Activated CD4-positive, alpha-beta T cell treated with anti-CD3 and anti-CD28 coated beads, Interleukin-2, amount 50 U/mL, for 1 hour (primary cell): ENCODE data around the gene MYOM3.

ENCODE experiments used
- DNase-seq: peaks from one replicate; pipeline ENCODE4 v3.0.0-alpha.2; 2020

The MYOM3 gene

DNA sequence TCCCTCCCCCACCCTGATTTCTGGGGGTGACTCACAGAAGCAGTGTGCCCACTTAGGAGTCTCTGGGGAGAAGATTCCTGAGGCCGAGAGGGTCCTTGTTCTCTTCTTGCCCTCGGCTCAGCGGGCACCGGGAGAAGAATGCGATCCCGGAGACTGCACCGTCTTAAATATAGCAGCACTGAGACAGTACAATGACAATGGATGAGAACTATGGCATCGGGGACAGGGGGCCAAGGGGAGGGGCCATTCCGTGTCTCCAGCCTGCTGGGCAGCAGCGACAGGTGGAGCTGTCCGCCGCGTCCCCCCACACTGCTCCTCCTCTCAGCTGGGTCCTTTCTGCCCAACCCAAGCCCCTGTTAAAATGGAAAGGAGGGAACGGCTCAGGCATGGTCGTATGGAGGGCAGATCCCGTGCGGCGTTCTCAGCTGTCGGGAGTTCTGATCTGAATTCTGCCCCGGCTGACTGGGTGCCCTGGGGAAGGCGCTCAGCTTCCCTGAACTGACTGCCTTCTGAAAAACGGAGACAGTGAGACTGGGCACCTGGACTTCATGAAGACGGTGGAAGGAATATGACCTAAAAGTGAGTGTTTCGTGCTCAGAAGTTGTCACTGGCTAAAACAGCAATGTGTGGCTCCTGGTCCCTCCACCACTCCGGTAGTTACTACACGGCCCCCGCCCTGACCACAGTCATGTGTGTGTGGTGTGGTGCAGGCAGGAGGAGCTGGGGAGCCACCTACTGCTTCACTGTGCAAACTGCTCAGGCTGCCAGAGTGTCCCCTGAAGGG, at the start of gene MYOM3:
TSS of gene MYOM3 (minus strand) at position 140 of the 784 bp plus-strand sequence. CDS start 3,499 bp downstream, outside the sequence.
- DNase-seq: peak; percentile 30

DNA sequence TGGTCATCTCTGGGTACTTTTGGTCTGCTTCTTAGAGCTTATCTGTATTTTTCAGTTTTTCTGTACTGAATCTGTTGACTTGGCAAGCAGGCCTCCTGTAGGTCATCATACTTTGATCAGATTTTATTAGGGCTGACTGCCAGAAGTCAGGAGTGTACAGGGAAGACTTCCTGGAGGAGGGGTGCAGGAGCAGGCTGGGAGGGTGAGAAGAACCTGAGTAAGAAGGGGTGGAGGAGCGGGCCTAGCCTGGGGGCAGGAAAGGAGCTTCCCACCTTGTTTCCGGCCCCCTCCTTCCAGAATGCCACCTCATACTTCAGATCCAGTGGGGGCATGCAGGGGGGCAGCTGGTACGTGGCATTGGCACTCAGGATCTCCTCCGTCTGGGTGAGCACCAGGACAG, 49.3 kb upstream of the MYOM3 start:
- DNase-seq: no peak

- no peak for DNase-seq
These were observed 47.4 kb upstream of the MYOM3 start for GRCh38 chr1:24159366-24159765.

- DNase-seq: no peak
These were observed 46.1 kb upstream of the MYOM3 start for GRCh38 chr1:24157918-24158481.

DNA sequence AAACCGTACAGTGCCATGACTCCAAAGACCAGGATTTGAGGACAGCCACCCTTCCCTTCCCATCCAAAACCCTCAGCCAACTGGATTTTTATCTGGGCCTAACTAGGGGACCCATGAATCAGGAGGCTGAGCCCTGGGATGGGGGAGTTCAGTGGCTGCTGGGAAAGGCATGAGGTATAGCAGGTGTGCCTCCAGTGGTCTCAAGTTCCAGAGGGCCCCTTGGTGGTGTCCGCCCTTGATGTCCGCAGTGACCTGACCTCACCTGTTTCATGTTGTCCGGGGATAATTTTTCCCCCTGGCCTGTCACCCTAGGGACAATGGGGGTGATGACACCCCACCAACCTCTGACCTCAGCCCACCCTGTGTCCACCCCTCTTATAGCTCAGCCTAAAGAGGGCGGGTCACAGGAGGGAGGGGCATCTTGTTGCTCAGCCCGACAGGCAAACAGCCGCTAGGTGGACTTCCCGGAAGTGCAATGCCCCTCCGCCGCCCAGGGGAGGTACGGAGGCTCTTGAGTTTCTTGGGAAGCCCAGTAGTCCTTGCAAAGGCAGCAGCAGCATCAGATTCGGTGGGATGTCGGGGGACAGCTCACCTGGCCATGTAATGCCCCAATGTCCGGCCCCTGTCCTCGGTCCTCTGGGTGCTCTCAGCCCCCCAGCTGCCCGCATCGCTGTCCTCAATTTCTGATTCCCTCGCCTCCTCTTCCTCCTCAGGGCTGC, 44.8 kb upstream of the MYOM3 start:
- no peak for DNase-seq

DNA sequence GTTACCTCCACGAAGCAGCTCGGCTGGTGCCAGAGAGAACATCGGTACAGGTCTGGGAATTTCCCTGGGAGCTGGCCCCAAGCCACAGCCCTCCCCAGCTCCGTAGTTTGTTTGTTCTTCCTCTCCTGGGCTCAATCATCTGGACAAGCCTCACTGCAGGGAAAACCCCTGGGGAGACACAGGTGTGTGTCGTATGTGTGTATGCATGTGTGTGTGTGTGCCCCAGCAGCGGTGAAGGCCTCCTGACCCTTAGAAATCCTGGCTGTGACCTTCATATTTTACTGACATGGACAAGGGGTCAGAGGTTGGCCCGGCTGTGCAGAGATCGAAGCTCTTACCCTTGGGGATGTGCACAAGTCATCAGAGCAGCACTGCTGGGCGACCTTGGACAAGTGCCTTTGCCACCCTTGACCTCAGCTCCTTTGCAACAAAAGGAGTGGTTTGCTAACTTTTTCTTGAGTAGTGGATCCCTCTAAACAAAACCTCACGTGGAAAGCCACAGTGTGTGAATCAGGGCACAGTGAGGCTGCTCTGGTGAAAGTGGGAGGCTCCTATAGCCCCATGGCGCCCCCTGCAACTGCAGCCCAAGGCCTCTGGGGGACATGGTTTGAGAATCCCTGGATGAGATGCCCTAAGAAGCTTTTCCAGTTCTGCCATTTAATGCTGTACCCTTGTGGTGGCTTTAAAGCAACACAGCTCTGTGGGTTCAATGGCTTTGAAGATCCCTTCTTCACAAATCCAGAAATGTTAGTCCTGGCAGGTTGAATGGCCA, 43.3 kb upstream of the MYOM3 start:
- DNase-seq: no peak

- DNase-seq: no peak
These were observed 42.3 kb upstream of the MYOM3 start for GRCh38 chr1:24154215-24154614.

GRCh38 chr1:24152631-24153494, 40.9 kb upstream of the MYOM3 start:
- DNase-seq: no peak

- no peak for DNase-seq
These were observed 39.2 kb upstream of the MYOM3 start for GRCh38 chr1:24151175-24151533.

DNA sequence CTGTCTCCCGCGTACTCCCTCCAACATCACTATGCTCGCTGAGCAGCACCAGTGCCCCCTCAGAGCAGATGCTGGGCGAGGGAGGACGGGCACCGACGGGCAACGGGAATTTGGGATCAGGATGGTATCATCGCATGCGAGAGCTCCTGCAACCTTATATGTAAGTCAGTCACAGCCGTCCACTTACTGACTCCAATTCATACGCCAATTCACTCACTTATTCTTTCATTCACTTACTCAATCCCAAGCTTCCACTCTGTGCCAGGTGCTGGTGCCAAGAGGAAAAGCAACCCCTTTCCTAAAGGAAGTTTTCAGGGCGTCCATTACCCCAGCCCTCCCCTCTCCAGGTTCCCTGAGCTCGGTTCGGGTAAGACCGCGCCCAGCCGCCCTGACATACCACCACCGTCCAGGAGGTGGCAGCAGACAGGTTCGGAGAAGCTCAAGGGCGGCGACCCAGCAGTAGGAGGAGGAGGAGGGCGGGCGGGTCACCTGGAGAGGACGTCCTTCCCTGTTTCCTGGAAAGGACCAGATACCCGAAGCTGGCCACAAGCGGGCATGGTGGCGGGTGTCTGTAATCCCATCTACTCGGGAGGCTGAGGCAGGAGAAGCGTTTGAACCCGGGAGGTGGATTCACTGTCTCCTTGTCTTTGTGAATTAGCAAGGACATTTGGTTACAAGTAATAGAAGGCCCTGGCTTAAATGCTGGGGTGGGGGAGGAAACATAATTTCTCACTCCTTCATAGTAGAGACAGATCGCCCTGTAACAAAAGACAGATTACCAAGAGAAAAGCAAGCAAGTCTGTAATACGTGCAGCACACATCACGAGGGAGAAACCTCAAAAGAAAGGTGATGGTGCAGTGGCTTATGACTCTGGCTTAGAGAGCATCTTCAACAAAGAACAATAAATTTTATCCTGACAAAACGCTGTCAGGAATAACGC, 38.6 kb upstream of the MYOM3 start:
- DNase-seq: peak; percentile 88

DNA sequence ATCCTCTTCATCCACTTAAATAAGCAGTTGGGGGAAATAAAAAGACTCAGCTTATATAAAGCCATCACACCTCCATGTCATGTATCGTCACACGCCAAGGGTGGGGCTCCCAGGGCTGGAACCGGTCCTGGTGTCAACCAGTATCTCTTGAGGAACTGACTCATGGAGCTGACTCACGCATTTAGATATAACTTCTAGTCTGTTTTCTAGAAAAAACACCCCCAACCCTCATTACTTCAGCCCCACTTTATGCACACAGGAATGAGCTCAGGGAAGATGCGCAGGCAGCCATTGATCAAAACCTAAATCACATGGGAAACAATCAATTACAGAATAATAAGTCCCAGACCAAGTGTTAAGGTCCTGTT, 37.9 kb upstream of the MYOM3 start:
- no peak for DNase-seq

DNA sequence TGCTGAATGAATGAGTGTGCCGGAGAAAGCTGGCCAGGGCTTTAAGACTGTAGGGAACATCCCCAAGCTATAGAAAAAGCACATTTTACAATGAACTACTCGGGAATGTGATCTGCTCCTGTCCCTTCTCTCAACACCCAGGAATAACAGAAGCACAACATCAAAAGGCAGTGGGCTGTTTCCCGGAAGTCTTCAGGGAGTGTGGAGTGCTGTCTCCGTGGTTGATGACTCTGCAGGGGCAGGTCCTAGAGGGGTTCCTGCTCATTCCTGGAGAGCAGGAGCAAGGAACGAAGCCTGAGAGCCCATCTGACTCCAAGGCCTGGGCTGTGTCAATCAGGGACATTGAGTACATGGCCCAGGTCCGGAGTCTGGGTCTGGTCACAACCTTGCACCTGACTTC, 35.9 kb upstream of the MYOM3 start:
- DNase-seq: no peak

DNA sequence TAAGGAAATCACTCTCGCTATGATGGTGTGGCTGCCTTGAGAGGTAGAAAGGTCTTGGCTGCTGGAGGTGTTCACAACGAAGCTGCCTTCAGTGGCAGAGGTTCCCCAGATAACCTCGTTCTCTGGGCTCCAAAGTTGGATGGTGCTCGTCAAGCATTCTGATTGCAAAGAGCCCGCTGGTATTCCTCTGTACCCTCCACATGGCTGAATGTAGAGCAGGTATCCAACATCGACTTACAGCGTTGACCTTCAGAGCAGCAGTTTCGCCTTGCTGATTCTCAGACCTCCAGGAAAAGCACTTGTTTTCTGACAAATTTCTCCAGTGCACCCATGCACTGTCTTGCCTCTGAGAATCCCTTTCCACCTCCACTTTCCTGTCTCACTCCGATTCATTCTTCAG, 35.3 kb upstream of the MYOM3 start:
- DNase-seq: no peak

DNA sequence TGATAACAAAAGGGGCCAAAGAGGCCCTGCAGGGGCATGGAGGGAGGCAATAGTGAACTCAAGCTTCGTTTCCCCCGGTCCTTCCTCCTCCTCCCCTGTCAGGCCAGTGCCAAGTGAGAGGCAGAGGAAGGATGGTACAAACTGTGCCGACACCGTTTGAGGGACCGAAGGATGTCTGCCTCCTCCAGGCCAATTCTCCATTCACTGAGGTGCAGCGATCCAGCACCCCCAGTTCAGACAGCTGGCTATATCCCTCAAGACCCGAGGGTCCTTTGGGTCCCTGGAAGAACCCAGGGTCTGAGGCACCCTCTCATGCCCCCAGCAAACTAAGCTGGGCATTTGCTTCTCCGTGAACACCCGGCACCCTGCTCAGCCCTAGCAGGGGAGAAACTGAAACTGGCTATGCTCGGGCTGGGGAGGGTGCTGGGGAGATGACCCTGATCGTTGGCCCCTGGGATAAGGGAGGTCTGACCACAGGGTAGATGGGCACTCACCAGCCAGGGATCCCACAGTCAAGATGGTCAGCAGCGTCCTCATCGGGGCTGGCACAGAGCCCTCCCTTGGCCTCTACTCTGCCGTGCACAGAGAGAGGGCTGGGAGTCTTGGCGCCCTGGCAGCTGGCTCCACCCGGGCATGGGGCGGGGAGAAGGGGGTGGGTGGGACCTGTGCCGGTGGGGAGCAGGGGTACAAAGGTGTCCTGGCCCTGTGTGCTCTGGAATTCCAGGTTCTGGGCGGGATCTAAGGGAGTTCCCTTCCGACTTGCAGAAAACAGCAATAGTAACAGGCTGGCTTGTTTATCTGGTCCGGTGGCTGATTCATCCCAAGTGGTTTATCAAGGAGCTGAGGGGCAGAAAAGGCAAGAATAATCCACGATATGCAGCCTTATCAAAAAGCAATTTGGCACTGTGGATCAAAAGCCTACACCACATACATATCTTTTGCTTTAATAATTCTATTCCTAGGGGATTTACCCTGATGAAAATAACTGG, 30.9 kb upstream of the MYOM3 start, which contains the start of gene IL22RA1:
TSS of gene IL22RA1 (minus strand) at position 595 of the 989 bp plus-strand sequence. CDS start at position 537, 58 bp downstream.
- no peak for DNase-seq

DNA sequence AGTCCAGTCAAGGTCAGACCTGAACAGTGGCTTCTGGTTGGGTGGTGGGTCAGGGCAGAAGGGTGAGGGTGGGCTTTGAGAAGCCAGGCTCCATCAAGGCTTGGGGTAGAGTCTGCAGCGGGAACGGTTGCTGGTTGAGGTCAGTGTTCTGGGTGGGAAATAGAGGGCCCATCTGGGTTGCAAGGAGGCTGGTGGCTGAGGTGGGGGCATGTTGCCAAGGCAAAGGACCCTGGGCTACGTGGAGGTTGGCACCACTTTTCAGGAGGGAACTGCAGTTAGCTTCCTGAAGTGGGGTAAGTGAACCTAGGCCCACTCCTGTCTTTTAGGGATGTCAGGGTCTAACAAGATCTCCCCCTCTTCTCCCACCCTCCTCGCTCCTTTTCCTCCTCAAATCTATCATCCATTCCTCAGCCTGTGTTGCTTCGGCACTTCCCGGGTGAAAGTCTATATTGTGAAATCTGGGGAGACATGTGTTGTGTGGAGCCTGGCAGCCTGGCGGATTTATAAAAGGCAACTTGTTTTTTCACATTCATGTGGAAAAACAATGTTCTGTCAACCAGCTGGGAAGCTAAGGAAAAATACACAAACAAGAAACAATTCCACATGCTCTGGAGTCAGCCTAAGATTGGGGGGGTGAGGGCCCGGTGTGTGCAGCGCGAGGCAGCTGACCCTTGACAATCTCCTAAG, 29.5 kb upstream of the MYOM3 start:
- no peak for DNase-seq

DNA sequence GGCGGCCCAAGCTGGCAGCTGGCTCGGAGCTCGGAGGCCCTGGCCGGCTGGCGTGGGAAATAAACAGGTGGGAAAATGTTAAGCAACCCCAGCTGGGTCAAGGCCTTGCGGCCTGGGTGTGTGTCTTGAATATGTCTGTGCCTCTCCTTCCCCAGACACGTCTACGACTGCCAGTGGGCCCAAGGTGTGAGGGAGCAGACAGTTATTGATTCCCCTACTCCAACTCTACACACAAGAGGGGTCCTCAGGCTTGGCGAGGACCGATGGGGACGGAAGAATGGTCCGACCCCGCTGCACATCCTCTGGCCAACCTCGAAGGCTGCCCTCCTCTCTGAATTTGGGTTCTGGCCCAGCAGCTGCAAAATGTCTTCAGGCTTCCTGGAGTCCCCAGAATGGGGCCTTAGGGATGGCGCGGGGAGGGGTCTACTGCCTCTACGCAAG, 28.8 kb upstream of the MYOM3 start:
- DNase-seq: no peak

GRCh38 chr1:24139841-24140425, 28.0 kb upstream of the MYOM3 start:
- DNase-seq: no peak

DNA sequence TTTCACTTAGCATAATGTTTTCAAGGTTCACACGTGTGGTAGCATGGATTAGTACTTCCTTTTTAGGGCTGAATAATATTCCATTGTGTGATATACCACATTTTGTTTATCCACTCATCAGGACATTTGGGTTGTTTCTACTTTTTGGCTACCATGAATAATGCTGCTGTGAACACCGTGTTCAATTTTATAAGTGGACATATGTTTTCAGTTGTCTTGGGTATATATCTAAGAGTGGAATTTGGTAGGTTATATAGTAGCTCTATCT, 27.2 kb upstream of the MYOM3 start:
- DNase-seq: no peak
